Neuronal stem cell (in vitro differentiated cells): ENCODE results near the gene ZFHX3.

Source experiments
- DNase-seq: peaks from one replicate; pipeline ENCODE4 v3.0.0-alpha.2; 2013; ENCODE audit warnings: low spot score
- H2AFZ ChIP-seq: one replicate; pipeline ENCODE4 v1.6.1; 2013; ENCODE audit warnings: mild to moderate bottlenecking, low read length, inconsistent platforms
- H2AK5ac ChIP-seq: 2 replicates; pipeline ENCODE4 v1.6.1; 2013; ENCODE audit warnings: low read depth, mild to moderate bottlenecking, inconsistent platforms, low read length, moderate library complexity, mixed read lengths
- H2BK120ac ChIP-seq: 2 replicates; pipeline ENCODE4 v1.6.1; 2013; ENCODE audit warnings: low read depth, mild to moderate bottlenecking, inconsistent platforms, low read length, moderate library complexity, mixed read lengths
- H2BK12ac ChIP-seq: one replicate; pipeline ENCODE4 v1.6.1; 2013; ENCODE audit warnings: low read length, inconsistent platforms
- H2BK15ac ChIP-seq: 2 replicates; pipeline ENCODE4 v1.6.1; 2013; ENCODE audit warnings: mild to moderate bottlenecking, low read length, inconsistent platforms, mixed read lengths
- H2BK5ac ChIP-seq: one replicate; pipeline ENCODE4 v1.6.1; 2013; ENCODE audit warnings: inconsistent platforms, mild to moderate bottlenecking, low read length, moderate library complexity
- H3K14ac ChIP-seq: one replicate; pipeline ENCODE4 v1.6.1; 2013; ENCODE audit warnings: low read length, inconsistent platforms
- H3K18ac ChIP-seq: 2 replicates; pipeline ENCODE4 v1.6.1; 2013; ENCODE audit warnings: low read length, inconsistent platforms
- H3K23ac ChIP-seq: 2 replicates; pipeline ENCODE4 v1.6.1; 2013; ENCODE audit warnings: low read depth, mild to moderate bottlenecking, mixed read lengths, low read length, inconsistent platforms; ENCODE audit not compliant: poor library complexity
- H3K27ac ChIP-seq: replicated peaks from 3 replicates; pipeline ENCODE4 v1.5.1; 2013; ENCODE audit warnings: low read length, inconsistent platforms
- H3K27me3 ChIP-seq, 3 experiments: 2 replicates each; pipeline ENCODE4 v1.6.1; 2013; ENCODE audit warnings: low read length in 3 of 3, mild to moderate bottlenecking in 2 of 3, inconsistent platforms in 1 of 3, low read depth in 1 of 3, mixed read lengths in 1 of 3, moderate library complexity in 1 of 3; ENCODE audit not compliant: control insufficient read depth in 3 of 3, insufficient read depth in 3 of 3
- H3K36me3 ChIP-seq, 2 donors: replicated peaks in 1 of 2; 2 replicates each; pipeline ENCODE4 v1.6.1; 2013; ENCODE audit warnings: low read length in 2 of 2; ENCODE audit not compliant: control insufficient read depth in 2 of 2, insufficient read depth in 2 of 2
- H3K4ac ChIP-seq: 2 replicates; pipeline ENCODE4 v1.6.1; 2013; ENCODE audit warnings: inconsistent platforms, mild to moderate bottlenecking, low read length, moderate library complexity
- H3K4me1 ChIP-seq, 2 donors: 1 replicate in 1 of 2; 2 replicates in 1 of 2; pipeline ENCODE4 v1.6.1; 2013; ENCODE audit warnings: low read length in 2 of 2, low read depth in 1 of 2; ENCODE audit not compliant: control insufficient read depth in 2 of 2, insufficient read depth in 1 of 2
- H3K4me2 ChIP-seq: one replicate; pipeline ENCODE4 v1.6.1; 2013; ENCODE audit warnings: mild to moderate bottlenecking, low read length, inconsistent platforms; ENCODE audit not compliant: insufficient read depth, poor library complexity, severe bottlenecking
- H3K4me3 ChIP-seq, 2 donors: 2 replicates each; pipeline ENCODE4 v1.5.1; 2013; ENCODE audit warnings: low read length in 2 of 2, mild to moderate bottlenecking in 2 of 2, inconsistent platforms in 1 of 2, moderate library complexity in 1 of 2
- H3K79me1 ChIP-seq: one replicate; pipeline ENCODE4 v1.6.1; 2013; ENCODE audit warnings: low read depth, mild to moderate bottlenecking, inconsistent platforms, low read length, moderate library complexity
- H3K9ac ChIP-seq: one replicate; pipeline ENCODE4 v1.6.1; 2013; ENCODE audit warnings: mild to moderate bottlenecking, low read depth, low read length, inconsistent platforms; ENCODE audit not compliant: poor library complexity
- H3K9me3 ChIP-seq, 2 donors: replicated peaks in 1 of 2; 2 replicates each; pipeline versions ENCODE3 to v1.6.1; 2013; ENCODE audit warnings: low read length in 2 of 2, mild to moderate bottlenecking in 2 of 2, inconsistent platforms in 1 of 2, low read depth in 1 of 2, mixed read lengths in 1 of 2, moderate library complexity in 1 of 2; ENCODE audit not compliant: control insufficient read depth in 2 of 2, insufficient read depth in 1 of 2
- H4K8ac ChIP-seq: one replicate; pipeline ENCODE4 v1.6.1; 2013; ENCODE audit warnings: low read depth, mild to moderate bottlenecking, inconsistent platforms, low read length, moderate library complexity
- H4K91ac ChIP-seq: one replicate; pipeline ENCODE4 v1.6.1; 2013; ENCODE audit warnings: low read length, low read depth, mild to moderate bottlenecking, inconsistent platforms; ENCODE audit not compliant: poor library complexity
- WGBS, 2 donors: extraction: QIAGEN DNeasy Blood & Tissue Kit; methylation state at CpG; one replicate each; pipeline ENCODE4 v1.1.7; 2013; ENCODE audit warnings: missing lambda C conversion rate in 2 of 2, mixed read lengths in 1 of 2; ENCODE audit not compliant: insufficient read length in 2 of 2, insufficient replicate concordance in 1 of 2; ENCODE audit errors: extremely low coverage in 2 of 2; 5-methylcytosine and 5-hydroxymethylcytosine counted together

Gene ZFHX3

GRCh38 chr16:72860726-72861562 lies 187.0 kb downstream of the ZFHX3 start:
- Histone ChIP-seq H2BK120ac (no peak overlapping the region), H3K36me3 (peaks cover 0 to 44% of the 10 kb centered on the region in 2 donors), H4K8ac (no peak overlapping the region), H4K91ac (no peak overlapping the region), H3K4me1 (peaks cover 14 to 26% of the 10 kb centered on the region in 2 donors), H2BK12ac (no peak overlapping the region), H3K4me2 (no peak overlapping the region), H3K27ac (no peak overlapping the region), H3K27me3 (peaks cover 0 to 2% (median 0%) of the 10 kb centered on the region in 3 experiments), H3K23ac (no peak overlapping the region), H3K14ac (no peak overlapping the region), H2AFZ (no peak overlapping the region), H3K18ac (no peak overlapping the region), H2BK5ac (no peak overlapping the region), H3K79me1 (no peaks in the 10 kb centered on the region), H2AK5ac (no peak overlapping the region), H3K9me3 (no peaks in the 10 kb centered on the region), H3K4ac (no peak overlapping the region), H2BK15ac (no peak overlapping the region), H3K9ac (no peak overlapping the region), H3K4me3 (no peak overlapping the region)
- DNase-seq, result no peak
- WGBS, 2 donors, result no CpG with 5 or more reads among the region's 14 CpGs

- Histone ChIP-seq H2AK5ac (no peak overlapping the region), H3K4me3 (no peak overlapping the region), H3K23ac (no peak overlapping the region), H3K27me3 (peaks cover 0 to 2% (median 0%) of the 10 kb centered on the region in 3 experiments), H3K18ac (no peak overlapping the region), H3K4me2 (no peak overlapping the region), H3K9ac (no peak overlapping the region), H3K36me3 (peaks cover 0 to 30% of the 10 kb centered on the region in 2 donors), H2AFZ (no peak overlapping the region), H2BK12ac (no peak overlapping the region), H3K9me3 (no peaks in the 10 kb centered on the region), H2BK120ac (no peak overlapping the region), H3K27ac (no peak overlapping the region), H4K91ac (no peak overlapping the region), H3K14ac (no peak overlapping the region), H4K8ac (no peak overlapping the region), H2BK15ac (no peak overlapping the region), H3K4ac (no peak overlapping the region), H3K79me1 (no peaks in the 10 kb centered on the region), H2BK5ac (no peak overlapping the region), H3K4me1 (peaks cover 14 to 26% of the 10 kb centered on the region in 2 donors)
- no peak for DNase-seq
- no CpG with 5 or more reads among the region's 6 CpGs for WGBS, 2 donors
Measured at GRCh38 chr16:72859581-72859980, 188.3 kb downstream of the ZFHX3 start.

GRCh38 chr16:72858665-72859493 lies 189.0 kb downstream of the ZFHX3 start:
- no peaks in the 10 kb centered on the region for H3K9me3 ChIP-seq
- DNase-seq, result no peak
- WGBS, 2 donors, result no CpG with 5 or more reads among the region's 21 CpGs
- no peak overlapping the region for H3K9ac ChIP-seq
- H3K36me3 ChIP-seq, result peaks cover 0 to 23% of the 10 kb centered on the region in 2 donors
- no peak overlapping the region for H2BK5ac ChIP-seq
- peaks cover 16 to 26% of the 10 kb centered on the region in 2 donors for H3K4me1 ChIP-seq
- H4K8ac ChIP-seq, result no peak overlapping the region
- no peak overlapping the region for H2AFZ ChIP-seq
- H3K14ac ChIP-seq, result no peak overlapping the region
- H3K4me3 ChIP-seq, result no peak overlapping the region
- H3K79me1 ChIP-seq, result no peaks in the 10 kb centered on the region
- no peak overlapping the region for H2BK12ac ChIP-seq
- H2AK5ac ChIP-seq, result no peak overlapping the region
- no peak overlapping the region for H3K4me2 ChIP-seq
- H3K27me3 ChIP-seq, result peaks cover 0 to 2% (median 0%) of the 10 kb centered on the region in 3 experiments
- H2BK15ac ChIP-seq, result no peak overlapping the region
- H3K4ac ChIP-seq, result no peak overlapping the region
- no peak overlapping the region for H4K91ac ChIP-seq
- H2BK120ac ChIP-seq, result no peak overlapping the region
- no peak overlapping the region for H3K18ac ChIP-seq
- no peak overlapping the region for H3K27ac ChIP-seq
- H3K23ac ChIP-seq, result no peak overlapping the region
